Measurements from ENCODE around the gene DNAJC19. TPM values are rescaled to one million over a fixed set of nuclear protein-coding genes. Genes with fewer than 3 reads are reported as not detected.

DNAJC19 gene
- total RNA-seq, 1 donor from 2014 or later, result 122 TPM

GRCh38 chr3:180974286-180974685 is 15.2 kb downstream of the DNAJC19 start:
- intact Hi-C loops (cut with DNase I), result no loop called here
- ATAC-seq (ENCODE audit: poor library complexity) (no peak), DNase-seq (no peak)

- no peak for ATAC-seq (ENCODE audit: poor library complexity)
- intact Hi-C loops (cut with DNase I), result no loop called here
- DNase-seq, result no peak
Measured at GRCh38 chr3:180973543-180973942, 16.0 kb downstream of the DNAJC19 start.

GRCh38 chr3:180970931-180971330 is 18.6 kb downstream of the DNAJC19 start:
- no peak for DNase-seq
- intact Hi-C loops (cut with DNase I), result no loop called here
- no peak for ATAC-seq (ENCODE audit: poor library complexity)

- intact Hi-C loops (cut with DNase I), result no loop called here
- no peak for ATAC-seq (ENCODE audit: poor library complexity)
Measured at GRCh38 chr3:180962530-180962929, 27.0 kb downstream of the DNAJC19 start.

GRCh38 chr3:180961552-180961951 is 28.0 kb downstream of the DNAJC19 start:
- intact Hi-C loops (cut with DNase I), result no loop called here
- DNase-seq (no peak), ATAC-seq (ENCODE audit: poor library complexity) (no peak)

More at GRCh38 chr3:180962530-180962929, 27.0 kb downstream of the DNAJC19 start:
- DNase-seq, result no peak

GRCh38 chr3:180961087-180961486 is 28.4 kb downstream of the DNAJC19 start:
- intact Hi-C loops (cut with DNase I), result no loop called here
- ATAC-seq (ENCODE audit: poor library complexity) (no peak), DNase-seq (no peak)

- ATAC-seq (ENCODE audit: poor library complexity) (no peak), DNase-seq (no peak)
- intact Hi-C loops (cut with DNase I), result no loop called here
Measured at GRCh38 chr3:180959691-180960090, 29.8 kb downstream of the DNAJC19 start.

GRCh38 chr3:180947761-180948390 is 41.7 kb downstream of the DNAJC19 start:
- ATAC-seq (ENCODE audit: poor library complexity) (no peak), DNase-seq (no peak)
- intact Hi-C loops (cut with DNase I), result no loop called here

GRCh38 chr3:180940826-180941225 is 48.7 kb downstream of the DNAJC19 start:
- no peak for ATAC-seq (ENCODE audit: poor library complexity)
- intact Hi-C loops (cut with DNase I), result no loop called here
- DNase-seq, result no peak

- ATAC-seq (ENCODE audit: poor library complexity) (no peak), DNase-seq (no peak)
- intact Hi-C loops (cut with DNase I), result no loop called here
Measured at GRCh38 chr3:180934638-180935037, 54.9 kb downstream of the DNAJC19 start.

Other genes starting within 250 kb of the DNAJC19 start
- 285 TPM for gene FXR1, start 77.1 kb downstream of the DNAJC19 start, total RNA-seq